ENCODE measurements around the gene PDE8A. TPM values are rescaled to one million over a fixed set of nuclear protein-coding genes. Genes with fewer than 3 reads are reported as not detected.
"Not testable (repeated sequence)": the region's sequence is repeated elsewhere in the genome, so short reads cannot be mapped to it uniquely, and the experiment has no call there.

The PDE8A gene
- total RNA-seq, 1 experiment from 2014 or later = 16.4 TPM

- no peak for DNase-seq (ENCODE audit: low spot score)
Observed at GRCh38 chr15:85011160-85011571, 29.5 kb downstream of the PDE8A start.

GRCh38 chr15:85011724-85012123 is 30.1 kb downstream of the PDE8A start:
- DNase-seq (ENCODE audit: low spot score) = not testable (repeated sequence)

GRCh38 chr15:85013785-85014184 is 32.1 kb downstream of the PDE8A start:
- DNase-seq (ENCODE audit: low spot score) = no peak

GRCh38 chr15:85014932-85015331 is 33.3 kb downstream of the PDE8A start:
- DNase-seq (ENCODE audit: low spot score) = no peak

GRCh38 chr15:85016275-85016674 is 34.6 kb downstream of the PDE8A start:
- no peak for DNase-seq (ENCODE audit: low spot score)

GRCh38 chr15:85019815-85020590 is 38.3 kb downstream of the PDE8A start:
- no peak for DNase-seq (ENCODE audit: low spot score)

GRCh38 chr15:85021409-85021808 is 39.8 kb downstream of the PDE8A start:
- no peak for DNase-seq (ENCODE audit: low spot score)

GRCh38 chr15:85022860-85023403 is 41.3 kb downstream of the PDE8A start:
- DNase-seq (ENCODE audit: low spot score) = no peak

GRCh38 chr15:85024003-85024402 is 42.3 kb downstream of the PDE8A start:
- DNase-seq (ENCODE audit: low spot score) = no peak

GRCh38 chr15:85024509-85025336 is 43.1 kb downstream of the PDE8A start:
- DNase-seq (ENCODE audit: low spot score) = peak; percentile 66

- DNase-seq (ENCODE audit: low spot score) = no peak
Observed at GRCh38 chr15:85025516-85026251, 44.0 kb downstream of the PDE8A start.

GRCh38 chr15:85026304-85027032 is 44.8 kb downstream of the PDE8A start:
- DNase-seq (ENCODE audit: low spot score) = no peak

- no peak for DNase-seq (ENCODE audit: low spot score)
Observed at GRCh38 chr15:85027033-85027380, 45.4 kb downstream of the PDE8A start.

- DNase-seq (ENCODE audit: low spot score) = no peak
Observed at GRCh38 chr15:85027421-85027820, 45.8 kb downstream of the PDE8A start.

GRCh38 chr15:85028416-85028815 is 46.8 kb downstream of the PDE8A start:
- DNase-seq (ENCODE audit: low spot score) = no peak

- DNase-seq (ENCODE audit: low spot score) = no peak
Observed at GRCh38 chr15:85029221-85029620, 47.6 kb downstream of the PDE8A start.

- DNase-seq (ENCODE audit: low spot score) = peak; percentile 36
Observed at GRCh38 chr15:85030301-85030929, 48.8 kb downstream of the PDE8A start.

GRCh38 chr15:85031086-85031943 is 49.7 kb downstream of the PDE8A start:
- no peak for DNase-seq (ENCODE audit: low spot score)

- no peak for DNase-seq (ENCODE audit: low spot score)
Observed at GRCh38 chr15:85031944-85032558, 50.4 kb downstream of the PDE8A start.

Measured in H4 (cell line).